Activated T-helper 1 cell treated with Interleukin-2 at 50 U/mL for 16 hours (primary cell): ENCODE results near the gene TSEN34.
"Not testable (repeated sequence)": the region's sequence is repeated elsewhere in the genome, so short reads cannot be mapped to it uniquely, and the experiment has no call there.

Source experiments
- DNase-seq: peaks from one replicate; pipeline ENCODE4 v3.0.0-alpha.2; 2020; ENCODE audit warnings: low read depth

TSEN34 gene

DNA sequence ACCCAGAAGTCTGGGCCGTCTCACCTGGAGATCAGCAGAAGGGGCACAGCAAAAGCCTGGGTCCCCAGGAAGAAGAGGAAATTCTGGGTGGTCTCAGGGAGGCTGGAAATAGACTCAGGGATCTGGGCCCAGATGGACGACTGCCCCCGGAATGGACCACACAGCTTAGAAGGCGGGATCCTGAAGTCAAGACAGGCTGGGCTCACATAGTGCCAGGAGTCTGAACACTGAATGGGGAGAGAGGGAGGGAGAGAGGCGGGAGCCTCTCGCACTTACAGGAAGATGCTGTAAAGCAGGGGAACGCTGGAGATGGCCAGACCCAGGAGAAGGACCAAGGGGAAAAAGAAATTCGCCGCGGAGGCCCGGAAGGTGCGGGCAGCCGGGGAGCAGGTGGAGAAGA is 30.3 kb upstream of the TSEN34 start:
- no peak for DNase-seq

DNA sequence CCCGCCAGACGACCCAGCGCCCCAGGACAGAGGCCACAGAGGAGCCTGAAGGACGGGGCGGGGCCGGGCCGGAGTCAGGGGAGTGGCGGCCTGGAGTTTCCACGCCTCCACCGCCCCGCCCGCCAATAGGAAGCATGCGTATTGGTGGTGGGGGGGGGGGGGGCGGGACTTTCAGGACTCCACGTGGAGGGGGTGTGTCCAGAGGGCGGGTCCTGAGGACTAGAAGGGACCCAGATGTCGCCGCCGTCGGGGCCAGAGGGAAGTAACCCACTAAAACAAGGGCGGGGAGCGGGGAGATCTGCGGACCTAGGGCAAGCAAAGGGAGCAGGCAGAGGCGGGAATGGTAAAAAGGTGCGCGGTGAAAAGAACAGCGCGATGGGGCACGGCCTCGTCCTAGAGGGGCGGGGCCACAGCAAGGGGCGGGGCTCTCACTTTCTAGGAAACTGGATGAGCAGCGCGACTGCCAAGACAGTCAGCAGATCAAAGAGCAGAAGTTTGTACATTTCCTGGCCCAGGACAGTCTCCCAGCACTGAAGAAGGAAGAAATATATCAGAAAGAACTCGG is 28.8 kb upstream of the TSEN34 start:
- DNase-seq = peak; percentile 63

DNA sequence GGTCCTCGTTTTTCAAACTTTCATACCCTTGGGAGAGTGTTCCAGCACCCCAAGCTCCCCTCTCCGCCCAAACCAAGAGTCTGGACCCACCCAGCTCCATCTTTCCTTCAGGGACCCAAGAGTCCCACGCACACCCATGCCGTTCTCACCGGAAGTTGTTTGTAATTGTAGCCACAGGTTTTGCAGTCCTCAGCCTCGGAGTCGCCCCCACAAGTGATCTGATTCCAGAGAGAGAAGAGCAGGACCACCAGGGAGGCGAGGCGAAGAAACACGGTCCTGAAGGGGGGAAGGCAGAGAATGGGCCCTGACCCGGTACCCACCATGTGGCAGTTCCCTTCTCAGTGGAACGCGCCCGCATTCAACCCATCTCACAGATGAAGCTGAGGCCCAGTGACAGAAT is 28.2 kb upstream of the TSEN34 start:
- DNase-seq = no peak

DNA sequence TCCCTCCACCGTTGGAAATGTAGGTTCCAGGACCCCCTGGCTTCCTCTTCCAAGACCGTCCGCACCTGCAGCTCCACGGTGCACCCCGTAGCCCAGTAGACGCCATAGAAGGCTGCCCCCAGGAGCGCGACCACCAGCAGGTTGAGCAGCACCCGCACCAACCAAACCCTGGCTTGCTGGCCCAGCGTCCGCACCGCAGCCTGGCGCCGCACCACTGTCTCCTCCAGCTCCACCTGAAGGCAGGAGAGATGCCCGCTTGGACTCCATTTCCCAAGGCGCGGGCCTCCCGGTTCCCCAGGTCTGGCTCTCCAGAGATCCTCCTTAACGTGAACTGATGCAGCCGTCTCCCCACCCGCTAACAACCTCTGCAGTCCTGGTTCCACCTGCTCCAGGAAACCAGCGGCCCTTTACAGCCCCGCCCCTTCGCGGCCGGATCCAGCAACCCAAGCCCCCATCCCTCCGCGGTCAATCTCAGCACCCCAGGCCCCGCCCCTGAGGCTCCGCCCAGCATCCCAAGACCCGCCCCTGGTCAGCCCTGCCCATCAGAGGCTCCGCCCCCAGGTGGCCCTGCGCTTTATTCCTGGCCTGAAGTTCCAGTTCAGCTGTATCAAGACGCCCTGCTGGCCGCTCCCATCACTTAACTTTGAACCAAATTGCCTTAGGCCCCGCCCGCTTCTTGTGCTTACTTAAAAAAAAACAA is 26.6 kb upstream of the TSEN34 start:
- DNase-seq = peak; percentile 31

DNA sequence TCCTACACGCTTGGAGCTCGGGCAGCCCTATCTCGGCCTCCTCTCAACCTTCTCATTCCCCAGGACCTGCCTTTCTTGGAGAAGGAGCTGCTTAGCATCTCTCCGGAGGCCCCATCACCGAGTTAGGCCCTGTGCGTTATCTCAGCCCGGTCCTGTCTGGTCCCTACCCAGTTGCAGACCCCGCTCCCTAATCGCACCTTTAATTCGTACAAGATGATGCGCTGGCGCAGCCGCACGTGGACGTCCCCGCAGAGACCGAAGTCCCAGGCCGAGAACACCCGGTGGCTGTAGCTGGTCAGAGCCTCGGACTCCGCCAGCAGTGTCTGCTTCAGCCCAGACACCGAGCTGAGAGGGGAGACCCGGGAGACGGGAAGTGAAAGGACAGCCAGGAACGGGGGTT is 25.9 kb upstream of the TSEN34 start:
- DNase-seq = no peak

DNA sequence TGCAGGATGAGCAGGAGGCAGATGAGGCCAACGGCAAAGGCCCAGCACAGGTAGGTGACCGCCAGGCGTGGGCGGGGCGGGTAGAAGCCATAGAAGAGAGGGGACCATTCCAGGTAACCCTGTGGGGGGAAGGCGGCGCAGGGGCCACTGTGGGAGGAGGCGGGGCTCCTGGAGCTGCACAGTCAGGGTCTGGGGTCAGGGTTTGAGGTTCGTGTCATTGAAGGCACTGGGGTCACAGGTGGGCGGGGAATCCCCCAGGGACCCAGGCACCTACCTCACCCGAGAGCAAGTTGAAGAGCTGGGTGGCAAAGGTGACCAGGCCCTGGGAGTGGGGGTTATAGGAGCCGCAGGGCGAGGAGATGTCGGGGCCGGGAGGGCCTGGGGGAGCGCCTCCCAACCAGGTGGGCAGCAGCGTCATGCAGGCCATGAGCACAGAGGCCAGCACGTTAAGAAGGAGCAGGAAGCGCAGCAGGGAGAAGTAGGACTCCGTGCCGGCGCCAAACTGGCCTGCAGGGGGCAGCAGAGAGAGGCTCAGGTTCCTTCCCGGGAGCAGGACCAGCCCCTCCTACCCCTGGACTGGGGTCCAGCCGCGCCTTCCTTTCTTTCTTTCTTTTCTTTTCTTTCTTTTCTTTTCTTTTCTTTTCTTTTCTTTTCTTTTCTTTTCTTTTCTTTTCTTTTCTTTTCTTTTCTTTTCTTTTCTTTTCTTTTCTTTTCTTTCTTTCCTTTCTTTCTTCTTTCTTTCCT is 22.8 kb upstream of the TSEN34 start:
- peak; percentile 75 for DNase-seq

DNA sequence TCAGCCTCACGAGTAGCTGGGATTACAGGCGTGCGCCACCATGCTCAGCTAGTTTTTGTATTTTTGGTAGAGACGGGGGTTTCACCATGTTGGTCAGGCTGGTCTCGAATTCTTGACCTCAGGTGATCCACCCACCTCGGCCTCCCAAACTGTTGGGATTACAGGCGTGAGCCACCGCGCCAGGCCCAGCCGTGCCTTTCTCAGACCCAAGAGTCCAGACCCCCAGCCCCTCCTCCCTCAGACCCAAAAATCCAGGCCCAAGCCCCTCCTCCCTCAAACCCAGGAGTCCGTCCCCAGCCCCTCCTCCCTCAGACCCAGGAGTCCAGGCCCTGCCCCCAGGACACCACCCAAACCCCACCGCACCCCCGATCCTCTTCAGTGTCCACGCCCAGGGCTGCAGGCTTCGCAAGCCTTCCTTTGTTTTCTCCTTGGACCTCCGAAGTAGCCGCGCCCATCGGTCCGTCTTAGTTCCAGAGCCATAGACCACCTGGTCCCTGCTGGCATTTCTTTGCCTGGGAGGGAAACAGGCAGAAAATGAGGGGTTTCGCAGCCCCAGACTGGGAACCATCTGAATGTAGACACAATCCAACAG is 21.9 kb upstream of the TSEN34 start:
- DNase-seq = no peak

DNA sequence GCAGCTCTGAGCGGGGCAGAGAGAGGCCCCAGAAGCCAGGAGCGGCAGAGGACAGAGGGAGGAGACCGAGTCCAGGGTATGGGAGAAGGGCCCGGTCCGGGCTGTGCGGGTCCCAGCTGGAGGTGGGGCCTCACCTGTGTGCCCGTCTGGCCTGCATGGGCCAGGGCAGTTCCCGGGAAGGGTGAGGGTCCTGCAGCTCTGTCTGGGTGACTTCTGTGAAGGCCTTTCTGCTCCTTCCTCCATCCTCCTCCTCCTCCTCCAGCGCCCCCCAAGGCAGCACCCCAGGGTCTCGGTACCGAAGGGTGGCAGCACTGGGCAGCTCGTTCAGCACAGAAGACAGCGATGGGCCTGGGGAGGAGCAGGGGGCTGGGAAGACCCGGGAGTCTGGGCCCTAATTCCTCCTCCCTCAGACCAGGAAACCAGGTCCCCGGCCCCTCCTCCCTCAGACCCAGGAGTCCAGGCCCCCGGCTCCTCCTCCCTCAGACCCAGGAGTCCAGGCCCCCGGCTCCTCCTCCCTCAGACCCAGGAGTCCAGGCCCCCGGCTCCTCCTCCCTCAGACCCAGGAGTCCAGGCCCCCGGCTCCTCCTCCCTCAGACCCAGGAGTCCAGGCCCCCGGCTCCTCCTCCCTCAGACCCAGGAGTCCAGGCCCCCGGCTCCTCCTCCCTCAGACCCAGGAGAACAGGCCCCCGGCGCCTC is 19.2 kb upstream of the TSEN34 start:
- DNase-seq = not testable (repeated sequence)

DNA sequence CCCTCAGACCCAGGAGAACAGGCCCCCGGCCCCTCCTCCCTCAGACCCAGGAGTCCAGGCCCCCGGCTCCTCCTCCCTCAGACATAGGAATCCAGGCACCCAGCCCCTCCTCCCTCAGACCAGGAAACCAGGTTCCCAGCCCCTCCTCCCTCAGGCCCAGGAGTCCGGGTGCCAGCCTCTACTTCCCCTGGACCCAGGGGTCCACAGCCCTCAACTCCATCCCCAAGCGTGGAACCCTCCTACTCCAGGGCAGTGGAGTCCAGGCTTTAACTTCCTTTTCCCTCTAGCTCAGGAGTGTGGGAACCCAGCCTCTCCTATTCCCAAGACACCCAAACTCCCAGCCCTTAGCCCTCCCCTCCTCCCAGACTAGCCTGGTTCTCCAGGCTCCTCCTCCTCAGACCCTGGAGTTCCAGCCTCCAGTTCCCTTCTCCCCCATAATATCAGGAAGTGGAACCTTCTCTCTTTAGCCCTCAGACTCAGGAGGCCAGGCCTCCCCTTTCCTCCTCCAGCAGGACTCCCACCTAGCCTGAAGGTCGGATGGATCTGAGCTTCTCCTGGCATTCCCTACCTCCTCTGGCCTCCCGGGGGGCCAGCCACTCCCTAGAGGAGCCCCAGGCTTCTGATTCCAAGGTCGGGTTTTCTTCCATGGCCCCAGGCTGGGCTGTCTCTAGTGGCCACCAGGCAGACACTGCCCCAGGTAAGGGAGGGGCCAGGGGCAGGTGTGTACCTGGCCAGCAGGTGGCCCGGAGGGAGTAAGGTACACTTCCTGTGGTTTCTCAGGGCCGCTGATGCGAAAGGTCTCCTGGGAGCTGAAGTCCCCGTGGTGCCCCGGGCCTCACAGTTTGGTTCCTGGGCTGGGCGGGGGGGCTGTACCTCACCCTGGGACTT is 18.4 kb upstream of the TSEN34 start, which contains the start of gene TMC4:
TMC4 (minus strand) TSS at position 690 of the 888 bp plus-strand sequence; CDS start at position 647, 43 bp downstream.
- no peak for DNase-seq

DNA sequence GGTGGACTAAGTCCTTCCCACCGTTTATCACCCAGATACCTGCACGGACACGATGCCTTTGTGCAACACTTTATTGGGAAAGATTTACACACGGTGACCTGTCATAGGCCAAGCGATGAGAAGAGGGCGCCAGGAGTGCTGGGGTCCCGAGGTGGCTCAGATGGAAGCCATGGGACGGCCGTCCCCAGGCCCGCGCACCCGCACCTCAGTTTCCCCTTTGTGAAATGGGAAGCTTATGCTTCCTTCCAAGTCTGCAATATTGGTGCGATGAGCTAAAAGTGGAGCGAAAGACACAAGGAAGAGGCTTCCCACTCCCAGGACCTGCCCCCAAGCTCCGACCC is 17.8 kb upstream of the TSEN34 start:
- DNase-seq = no peak

DNA sequence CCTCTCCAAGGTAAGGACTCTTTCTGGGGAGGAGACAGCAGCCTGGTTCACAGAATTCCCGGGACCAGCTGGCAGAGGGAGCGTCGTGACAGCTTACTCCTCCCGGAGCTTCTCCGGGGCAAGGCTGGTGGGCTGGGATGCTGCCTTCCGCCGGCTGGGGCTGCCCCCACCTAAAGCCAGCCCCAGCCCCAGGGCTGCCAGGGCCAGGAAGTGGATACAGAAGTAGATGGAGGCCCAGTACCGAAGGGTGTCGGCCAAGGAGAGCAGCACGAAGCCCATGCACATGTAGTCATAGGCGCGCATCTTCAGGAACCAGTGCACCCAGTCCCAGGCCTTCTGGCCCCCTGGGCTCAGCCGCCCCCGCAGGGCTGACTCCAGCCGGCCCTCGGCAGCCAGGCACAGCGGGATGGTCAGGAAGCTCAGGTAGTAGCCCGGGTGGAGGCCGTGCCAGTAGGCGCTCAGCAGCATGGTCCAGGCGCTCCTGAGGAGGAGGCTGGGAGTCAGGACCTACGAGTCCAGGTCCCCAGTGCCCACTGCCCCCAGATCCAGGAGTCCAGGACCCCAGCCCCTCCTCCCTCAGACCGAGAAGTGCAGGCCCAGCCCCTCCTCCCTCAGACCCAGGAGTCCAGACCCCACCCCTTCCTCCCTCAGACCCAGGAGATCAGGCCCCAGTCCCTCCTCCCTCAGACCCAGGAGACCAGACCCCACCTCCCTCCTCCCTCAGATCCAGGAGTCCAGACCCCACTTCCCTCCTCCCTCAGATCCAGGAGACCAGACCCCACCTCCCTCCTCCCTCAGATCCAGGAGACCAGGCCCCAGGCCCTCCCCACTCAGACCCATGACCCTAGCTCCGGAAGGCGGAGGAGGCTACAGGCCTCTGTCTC is 16.9 kb upstream of the TSEN34 start:
- DNase-seq = no peak

DNA sequence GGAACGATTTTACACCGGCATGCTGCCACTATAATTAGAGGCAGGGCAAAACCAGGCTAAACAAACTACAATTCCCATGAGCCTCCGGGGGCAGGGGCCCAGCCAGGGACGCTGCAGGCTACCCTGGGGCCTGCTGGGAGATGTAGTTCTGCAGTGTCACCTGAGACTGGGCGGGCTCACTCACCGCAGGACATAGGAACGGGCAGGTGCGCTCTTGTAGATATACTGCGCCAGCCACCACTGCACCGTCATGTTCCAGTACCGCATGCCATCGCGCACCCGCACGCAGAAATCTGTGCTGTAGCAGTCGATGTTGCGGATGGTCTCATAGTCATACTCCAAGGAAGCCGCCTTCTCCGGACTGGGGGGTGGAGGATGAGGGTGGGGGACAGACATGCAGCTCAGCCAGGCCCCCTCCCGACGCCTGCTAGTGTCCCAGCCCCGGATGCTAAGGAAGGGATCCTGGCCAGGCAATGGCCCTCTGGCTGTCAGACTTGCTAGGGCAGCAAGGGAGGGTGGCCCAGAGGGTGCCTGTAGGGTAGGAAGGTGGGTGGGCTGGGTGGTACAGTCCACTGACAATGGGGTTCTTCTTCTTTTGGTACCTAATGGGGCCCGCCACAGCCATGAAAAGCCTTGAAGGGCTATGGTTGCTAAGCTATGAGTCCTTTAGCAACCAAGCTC is 12.4 kb upstream of the TSEN34 start:
- DNase-seq = no peak

DNA sequence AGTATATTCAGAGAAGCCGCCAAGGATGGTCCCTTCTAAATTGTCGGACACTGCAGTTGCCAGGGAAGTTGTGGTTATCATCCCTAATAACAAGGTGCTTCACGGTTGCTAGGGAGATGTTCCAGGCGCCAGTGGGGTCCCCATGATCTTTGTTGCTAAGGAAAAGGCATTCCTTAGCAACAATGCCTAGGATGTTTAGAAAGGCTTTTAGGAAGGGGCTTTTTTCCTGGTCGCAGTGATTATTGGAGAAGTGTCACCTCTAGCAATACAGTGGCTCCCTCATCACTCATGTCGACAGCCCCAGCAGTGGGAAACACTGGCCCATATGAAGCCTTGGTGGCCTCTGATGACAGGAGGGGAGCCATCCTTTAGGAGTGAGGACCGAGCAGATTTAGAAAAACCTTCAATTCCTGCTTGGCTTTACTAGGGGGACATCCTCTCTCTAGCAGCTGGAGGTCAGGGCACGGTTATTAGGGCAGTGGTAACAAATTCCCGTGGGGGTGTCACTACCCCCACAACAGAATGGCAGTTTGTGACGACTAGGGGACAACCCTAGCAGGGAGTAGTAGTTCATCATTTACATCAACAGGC is 11.8 kb upstream of the TSEN34 start:
- no peak for DNase-seq

DNA sequence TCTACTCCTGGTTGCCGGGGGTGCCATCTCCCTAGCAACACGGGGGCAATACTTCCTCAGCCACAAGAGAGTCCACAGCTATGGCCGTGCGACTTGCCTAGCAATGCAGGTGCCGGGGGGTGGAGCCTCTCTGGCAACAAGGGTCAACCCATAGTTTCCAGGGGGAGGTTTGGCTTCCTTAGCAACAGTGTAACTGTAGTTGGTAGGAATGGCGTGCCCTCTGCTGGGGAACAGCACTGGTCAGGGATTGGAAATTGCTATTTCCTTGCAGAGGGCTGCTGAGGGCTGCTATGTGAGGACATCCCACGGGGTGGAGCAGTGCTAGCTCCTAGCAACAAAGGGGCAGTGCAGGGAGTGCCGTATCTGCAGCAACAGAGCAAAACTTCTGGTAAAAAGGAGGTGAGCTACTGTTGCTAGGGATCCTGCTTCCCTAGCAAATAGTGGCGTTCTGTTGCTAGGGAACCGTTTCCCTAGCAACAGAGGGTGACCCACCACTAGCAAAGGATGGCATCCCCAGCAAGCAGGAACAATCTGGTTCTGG is 11.1 kb upstream of the TSEN34 start:
- no peak for DNase-seq

DNA sequence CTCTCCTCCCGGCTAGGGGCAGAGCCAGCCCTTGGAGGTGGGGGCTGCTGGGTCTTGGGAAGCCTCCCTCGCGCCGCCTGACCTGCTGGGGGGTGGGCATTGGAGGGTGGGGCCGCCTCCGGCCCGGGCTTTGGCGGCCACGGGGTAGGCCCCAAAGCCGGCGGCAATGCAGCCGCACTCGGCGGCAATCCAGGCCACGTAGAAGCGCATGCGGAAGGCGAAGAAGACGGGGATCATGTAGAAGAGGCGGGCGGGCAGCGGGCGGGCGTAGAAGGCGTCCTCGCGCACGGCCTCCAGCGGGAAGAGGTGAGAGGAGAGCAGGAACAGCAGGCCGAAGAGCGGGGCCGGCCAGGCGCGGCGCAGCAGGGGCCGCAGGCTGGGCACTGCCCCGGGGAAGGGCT is 10.4 kb upstream of the TSEN34 start:
- no peak for DNase-seq

DNA sequence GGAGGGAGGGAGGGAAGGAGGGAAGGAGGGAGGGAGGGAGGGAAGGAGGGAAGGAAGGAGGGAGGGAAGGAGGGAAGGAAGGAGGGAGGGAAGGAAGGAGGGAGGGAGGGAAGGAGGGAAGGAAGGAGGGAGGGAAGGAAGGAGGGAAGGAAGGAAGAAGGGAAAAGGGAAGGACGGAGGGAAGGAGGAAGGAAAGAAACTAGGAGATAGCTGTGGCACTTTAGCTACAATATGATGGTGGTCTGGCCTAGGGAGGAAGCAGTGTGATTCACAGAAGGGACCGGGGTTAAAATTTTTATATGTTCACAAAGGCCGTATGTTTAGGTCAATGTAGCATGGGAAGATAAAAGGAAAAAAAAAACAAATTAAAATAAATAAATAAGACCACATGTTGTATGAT is 9.2 kb upstream of the TSEN34 start:
- not testable (repeated sequence) for DNase-seq

DNA sequence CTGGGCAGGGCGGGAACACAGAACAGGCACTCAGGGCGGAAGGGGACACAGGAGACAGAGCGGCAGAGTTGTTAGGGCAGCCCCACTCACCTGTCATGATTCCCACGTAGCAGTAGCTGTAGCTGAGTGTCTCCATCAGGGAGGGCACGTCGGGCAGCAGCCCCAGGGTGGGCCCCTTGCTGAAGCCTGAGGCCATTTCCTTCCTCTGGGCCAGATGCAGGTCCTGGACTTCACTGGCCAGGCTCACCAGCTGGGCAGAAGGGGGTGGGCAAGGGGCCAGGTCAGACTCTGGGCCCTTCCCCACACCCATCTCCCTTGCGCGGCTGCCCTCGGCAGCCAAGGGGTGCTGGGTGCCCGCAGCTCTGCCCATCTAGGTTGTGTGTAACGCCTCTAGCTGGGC is 7.7 kb upstream of the TSEN34 start:
- no peak for DNase-seq

DNA sequence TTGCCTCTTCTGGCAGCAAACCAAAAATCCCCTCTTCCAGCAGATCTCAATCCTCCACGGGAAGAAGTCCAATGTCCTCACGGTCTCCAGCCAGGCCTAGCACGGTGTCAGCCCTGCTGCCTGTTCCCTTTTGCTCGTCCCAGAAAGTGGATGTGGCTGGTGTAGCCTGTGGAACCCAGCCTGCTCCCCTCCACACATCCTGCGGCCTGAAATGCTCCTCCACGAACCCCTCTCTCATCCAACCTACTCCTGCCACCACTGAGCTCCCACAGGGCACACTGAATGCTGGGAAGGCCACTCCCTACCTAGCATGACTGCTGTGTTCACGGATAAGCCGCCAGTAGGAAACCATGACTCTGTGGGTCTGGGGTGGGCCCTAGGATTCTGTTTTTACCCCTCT is 4.8 kb upstream of the TSEN34 start:
- DNase-seq = no peak

DNA sequence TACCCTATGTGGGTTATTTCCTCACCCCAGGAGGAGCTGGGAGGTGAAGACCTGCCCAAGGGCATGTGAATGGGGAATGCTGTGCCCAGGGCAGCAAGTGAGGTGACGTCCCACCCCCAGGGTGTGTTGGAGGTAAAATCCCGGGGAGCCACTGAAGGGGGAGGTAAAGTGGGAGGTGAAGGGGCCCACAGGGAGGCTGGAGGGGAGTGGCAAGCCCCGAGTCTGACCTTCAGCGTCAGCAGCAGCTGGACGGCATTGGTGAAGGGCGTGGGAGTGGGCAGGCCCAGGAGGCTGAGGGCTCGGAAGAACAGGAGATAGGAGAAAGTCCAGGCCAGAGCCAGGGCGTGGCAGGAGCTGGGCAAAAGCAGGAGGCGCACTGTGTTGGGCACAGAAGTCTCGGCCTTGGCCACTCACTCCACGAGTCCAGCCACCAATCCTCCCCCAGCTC is 4.2 kb upstream of the TSEN34 start:
- DNase-seq = no peak
